ENCODE results near the gene COMMD3.

The COMMD3 gene

DNA sequence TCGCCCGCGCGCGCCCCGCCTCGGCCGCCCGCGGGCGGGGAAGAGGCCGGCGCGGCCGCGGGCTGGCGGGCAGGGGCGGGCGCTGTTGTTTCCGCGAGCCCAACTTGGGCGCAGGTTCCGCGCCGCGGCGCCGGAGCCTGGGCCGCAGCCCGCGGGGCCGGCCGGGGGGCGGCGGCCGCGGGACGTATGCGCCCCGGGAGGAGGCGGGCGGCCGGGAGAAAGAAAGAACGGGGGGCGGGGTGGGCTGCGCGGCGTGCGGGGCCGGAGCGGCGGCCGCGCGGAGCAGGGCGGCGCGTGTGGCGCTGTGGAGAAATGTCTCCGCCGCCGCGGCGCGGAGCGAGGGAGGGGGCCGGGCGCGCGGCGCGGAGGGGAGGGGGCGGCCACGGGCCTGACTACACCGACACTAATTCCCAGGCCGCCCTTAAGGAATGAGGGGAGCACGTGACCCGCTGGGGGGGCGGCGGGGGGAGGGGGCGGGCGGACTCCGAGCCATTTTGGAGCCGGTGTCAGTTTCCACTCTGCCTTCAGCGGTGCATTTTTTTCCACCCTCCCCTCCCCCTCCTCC lies 4.5 kb downstream of the COMMD3 start, which contains the start of gene BMI1:
Gene BMI1, plus strand, starts transcription at position 509 of the 565 bp plus-strand sequence. CDS start 5,351 bp downstream, outside the sequence.
- DNase-seq, result peak; percentile 45

DNA sequence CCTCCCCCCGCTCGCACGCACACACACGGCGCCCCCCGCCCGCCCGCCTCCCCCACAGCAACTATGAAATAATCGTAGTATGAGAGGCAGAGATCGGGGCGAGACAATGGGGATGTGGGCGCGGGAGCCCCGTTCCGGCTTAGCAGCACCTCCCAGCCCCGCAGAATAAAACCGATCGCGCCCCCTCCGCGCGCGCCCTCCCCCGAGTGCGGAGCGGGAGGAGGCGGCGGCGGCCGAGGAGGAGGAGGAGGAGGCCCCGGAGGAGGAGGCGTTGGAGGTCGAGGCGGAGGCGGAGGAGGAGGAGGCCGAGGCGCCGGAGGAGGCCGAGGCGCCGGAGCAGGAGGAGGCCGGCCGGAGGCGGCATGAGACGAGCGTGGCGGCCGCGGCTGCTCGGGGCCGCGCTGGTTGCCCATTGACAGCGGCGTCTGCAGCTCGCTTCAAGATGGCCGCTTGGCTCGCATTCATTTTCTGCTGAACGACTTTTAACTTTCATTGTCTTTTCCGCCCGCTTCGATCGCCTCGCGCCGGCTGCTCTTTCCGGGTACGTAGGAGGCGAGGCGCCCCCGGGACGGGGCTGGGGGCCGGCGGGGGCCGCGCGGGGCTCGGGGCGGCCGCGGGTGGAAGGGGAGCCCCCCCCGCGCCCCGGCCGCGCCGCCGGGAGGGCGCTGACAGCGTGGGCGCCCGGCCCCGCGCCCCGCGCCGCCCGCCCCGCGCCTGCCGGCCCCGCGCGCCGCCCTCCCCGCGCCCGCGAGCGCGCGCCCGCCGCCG lies 5.2 kb downstream of the COMMD3 start:
- DNase-seq, result peak; percentile 16

DNA sequence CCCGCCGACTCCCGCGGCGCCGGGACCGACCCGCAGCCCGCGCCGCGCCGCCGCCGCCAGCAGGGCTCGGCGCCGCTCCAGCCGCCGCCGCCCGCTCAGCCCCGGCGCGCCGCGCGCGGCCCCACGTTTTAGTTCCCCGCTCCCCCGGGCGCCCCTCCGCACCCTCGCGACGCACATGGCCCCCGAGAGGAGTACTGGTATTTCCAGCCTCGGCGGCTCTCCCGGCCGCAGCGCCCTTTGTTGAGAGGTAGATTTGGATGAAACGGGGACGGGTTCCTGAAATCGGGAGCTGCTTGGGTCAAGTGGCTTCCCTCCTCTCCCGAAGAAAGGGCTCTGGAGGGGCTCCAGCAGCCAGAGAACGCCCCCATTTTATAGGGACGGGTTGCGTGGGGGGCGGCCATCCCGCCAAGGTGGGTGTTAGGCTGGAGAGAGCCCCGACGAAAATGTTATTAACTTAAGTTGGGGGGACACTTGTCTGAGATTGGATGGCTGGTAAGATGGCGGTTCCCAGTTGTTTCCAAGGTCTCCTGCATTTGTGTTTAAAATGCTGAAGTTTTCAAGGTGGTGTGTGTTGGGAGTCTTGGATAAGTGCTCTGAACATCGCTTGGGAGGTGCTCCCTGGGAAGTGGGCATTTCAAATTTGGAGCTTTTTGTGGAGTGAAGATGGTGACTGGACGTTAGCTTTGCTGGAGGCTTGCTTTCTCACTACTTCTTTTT lies 5.9 kb downstream of the COMMD3 start:
- no peak for DNase-seq

DNA sequence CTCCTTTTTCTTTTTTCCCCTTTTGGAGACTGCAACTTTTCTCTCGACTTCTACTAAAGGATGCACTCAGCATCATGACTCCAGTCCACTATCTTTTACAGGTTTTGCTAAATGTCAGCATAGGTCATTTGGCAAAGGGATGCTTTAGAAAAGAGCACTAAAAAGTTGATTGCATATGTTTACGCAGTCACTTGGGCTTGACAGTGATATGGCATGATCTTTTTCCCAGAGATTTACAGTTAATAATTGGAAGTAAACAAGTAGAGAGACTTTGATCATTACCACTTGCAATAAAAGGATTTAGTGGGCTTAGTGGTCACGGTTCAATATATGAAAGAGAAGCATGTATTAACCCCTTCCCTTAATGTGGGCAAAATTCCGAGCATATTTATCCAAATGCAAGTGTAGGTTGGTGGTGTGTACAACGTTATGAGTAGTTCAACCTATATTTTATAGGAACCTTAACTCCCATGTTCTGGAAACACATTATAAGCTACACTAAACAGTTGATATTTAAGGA lies 6.5 kb downstream of the COMMD3 start:
- no peak for DNase-seq

DNA sequence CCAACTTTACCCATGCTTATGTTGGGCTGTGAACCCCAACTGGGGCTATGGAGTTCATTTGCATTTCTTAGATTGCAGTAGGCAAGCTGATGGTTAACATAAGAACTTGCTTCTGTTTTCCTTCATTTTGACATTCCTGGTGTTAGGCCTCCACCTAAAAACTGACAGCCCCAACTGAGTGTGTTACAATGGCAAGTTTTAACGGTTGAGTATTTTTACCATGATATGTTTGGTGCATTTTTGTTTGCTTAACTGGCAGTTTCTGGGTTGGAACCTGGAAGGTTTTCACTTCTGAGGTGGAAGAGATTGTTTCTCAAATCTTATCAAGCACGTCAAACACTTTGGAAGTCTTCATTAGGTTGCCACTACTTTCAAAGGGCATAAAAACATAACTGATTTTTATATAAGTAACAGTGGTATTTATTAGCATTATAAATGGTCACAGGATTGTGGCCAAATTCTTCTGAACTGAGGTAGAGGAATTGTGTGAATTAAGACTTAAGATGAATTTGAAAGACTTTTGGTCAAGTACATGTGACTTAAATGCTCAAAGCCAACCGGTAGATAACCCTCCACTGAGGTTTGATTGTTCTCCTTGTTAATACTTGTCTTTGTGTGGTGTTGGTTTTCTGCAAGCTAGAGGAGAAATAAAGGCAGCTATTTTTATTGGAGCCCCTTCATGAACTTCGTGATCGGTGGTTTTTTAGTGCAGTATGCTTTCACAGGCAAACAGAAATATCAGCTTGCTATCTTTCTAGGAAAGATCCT lies 7.5 kb downstream of the COMMD3 start:
- DNase-seq, result no peak

DNA sequence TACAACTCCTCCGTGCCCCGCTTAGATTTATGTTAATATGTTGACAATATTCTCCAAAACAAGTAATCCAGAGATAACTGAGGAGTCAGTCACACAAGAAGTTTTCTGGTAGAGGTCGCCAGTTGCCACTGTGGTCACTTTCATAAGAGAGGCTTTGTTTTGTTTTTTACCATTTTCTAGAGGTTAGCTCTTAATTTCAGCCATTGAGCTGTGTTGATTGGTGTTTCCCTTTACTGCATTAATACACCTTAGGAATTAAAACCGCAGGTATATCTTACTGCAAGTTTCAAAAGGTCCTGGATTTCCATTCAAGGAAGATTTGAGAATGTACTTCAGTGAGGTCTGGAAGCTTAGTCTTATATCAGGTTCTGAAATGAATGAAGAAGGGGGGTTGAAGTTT lies 8.2 kb downstream of the COMMD3 start:
- no peak for DNase-seq

DNA sequence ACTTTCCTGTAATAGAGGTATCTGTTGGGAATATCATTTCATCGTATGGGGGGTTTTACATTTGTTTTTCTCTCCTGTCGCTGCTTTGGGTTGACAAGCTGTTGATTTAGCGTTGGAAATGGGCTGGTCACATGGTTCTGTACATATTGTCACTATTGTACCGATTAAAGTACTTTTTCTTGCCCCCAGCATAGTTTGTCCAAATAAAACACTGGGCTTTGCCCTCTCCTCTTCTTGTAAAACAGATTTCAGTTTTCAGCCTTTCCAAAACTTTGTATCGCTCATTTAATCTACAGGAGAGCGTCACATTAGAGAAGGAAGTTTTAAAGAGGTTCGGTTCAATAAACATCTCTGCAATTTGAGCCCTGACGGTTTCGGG lies 8.7 kb downstream of the COMMD3 start:
- no peak for DNase-seq

DNA sequence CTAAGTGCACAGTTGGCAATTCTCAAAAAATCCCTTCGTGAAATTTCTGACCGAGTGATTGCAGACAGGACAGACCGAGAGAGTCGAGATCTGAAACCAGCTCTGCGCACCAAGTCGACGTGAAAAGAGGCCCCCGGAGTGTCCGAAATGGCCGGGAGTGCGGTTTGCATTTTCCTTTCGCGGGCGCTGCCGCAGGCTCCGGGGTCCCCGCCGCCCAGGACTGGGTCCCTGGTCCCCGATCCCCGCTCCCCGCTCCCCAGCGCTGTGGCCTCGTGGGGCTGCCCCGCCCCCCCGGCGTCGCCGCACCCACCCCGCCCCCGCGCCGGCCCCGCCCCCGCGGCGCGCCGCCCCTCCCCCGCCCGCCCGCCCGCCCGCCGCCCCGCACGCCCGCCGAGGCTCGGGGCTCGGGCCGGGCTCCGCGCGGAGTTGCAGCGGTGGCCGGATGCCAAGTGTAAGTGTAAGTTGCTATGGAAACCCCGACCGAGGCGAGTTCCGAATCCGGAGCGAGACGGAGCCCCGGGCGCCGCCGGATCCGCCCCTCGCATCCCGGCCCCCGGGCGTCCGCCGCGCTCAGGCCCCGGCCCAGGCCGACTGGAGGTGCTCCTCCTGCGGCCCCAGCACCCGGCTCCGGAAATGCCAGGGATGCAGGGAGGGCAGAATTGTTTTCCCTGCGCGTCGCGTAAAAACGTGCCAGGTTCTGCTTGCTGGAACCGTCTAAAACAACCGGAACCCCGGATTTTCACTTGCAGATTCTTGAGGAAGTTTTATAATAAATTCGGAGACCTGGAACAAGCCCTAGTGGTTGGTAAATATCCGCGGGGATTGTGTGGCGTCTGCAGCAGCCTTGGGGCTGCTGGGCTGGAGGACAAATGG lies 9.3 kb downstream of the COMMD3 start:
- DNase-seq, result peak; percentile 26

DNA sequence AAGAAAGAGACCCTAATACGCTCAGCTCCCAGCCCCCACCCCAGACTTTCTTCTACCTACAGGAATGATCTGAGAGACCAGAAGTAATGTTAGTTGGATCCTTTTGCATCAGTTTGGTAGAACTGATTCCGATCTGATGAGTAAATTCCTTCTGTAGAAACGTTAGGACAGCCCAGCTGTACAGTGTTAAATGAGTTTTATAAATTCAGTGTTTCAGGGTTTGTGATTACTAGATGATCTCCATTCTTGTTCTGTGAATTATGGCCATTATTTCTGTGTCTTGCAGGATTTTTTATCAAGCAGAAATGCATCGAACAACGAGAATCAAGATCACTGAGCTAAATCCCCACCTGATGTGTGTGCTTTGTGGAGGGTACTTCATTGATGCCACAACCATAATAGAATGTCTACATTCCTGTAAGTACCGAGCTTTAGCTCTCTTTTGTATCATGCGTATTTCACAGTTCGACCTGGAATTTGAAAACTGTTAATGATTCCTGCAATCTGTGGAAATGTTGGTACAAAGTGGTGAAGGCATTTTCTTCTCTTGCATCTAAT lies 10.0 kb downstream of the COMMD3 start:
- DNase-seq, result no peak

DNA sequence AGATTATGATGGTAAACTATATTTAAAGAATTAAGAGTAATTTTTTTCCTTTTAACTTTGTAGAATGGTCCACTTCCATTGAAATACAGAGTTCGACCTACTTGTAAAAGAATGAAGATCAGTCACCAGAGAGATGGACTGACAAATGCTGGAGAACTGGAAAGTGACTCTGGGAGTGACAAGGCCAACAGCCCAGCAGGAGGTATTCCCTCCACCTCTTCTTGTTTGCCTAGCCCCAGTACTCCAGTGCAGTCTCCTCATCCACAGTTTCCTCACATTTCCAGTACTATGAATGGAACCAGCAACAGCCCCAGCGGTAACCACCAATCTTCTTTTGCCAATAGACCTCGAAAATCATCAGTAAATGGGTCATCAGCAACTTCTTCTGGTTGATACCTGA lies 13.0 kb downstream of the COMMD3 start:
- no peak for DNase-seq

DNA sequence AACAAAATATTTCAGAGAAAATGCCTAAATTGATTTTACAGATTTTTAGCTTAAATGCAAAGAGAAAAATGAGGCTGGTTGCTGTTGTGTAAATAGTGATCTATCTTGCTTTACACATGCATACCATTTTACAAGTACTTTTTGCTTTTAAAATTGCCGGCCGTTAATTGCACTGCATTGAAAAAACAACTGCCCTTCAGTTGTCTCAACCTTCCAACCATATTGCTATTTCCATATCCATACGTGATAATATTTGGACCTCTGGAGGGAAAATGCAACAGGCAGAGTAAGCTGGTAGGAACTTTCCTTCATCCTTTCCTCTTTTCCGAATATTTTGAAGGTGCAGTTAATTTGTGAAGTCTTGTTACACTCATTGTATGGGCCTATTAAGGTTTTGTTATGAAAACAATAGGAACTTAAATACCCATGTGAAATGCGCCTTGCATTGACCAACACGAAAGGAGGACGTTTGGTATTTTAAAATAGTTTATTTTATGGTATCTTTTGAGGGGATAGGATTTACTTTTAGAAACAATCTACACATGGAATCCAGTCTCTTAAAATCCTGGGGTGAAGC lies 16.0 kb downstream of the COMMD3 start:
- no peak for DNase-seq

DNA sequence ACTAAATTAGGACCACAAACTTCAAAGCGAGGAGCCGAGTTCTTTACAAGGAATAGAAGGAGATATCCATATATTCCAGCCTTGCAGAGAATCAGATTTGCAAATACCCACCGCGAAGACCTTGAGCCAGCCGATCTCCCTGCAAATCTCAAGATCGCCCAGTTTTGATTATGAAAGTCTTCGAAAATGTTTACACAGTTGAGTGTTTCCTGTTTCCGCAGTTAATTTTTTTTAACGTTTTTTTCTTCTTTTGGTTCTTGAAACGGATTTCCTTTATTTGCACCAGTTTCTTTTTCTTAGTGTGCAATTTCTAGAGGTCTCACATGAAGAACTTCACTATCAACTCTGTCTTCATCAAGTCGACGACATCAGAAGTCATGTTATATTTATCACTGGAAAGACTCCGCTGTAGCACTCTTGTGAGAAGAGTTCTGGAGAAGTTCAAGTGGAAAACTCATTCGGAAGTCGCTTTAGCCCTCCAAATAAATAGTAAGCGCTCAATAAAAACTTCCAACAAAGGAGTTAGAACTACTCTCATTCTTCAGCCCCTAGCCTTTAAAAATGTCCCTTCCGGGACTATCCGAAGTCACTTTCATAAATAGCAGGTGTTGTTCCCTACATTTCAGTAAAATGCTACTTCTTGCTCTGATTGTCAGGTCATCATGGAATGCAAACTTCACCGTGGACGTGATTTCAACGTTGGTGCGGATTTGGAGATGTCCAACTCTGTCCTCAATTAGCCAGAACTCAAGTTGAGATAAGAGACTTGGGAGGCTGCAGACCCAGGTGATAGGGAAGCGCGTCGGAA lies 17.2 kb downstream of the COMMD3 start:
- no peak for DNase-seq

DNA sequence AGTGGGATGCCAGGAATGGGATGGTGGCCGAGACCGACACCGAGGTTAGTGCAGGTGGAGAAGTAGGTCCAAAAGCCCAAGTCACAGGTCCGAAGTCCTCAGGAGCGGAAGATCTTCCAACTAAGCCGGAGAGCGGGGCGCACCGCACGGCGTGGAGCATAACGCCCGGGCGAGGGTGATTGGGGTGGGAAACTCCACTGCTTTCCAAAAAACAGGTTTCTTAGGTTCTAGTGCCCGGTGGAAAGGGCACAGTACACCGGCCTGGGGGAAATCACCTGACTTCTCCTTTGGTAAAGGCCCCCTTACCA lies 17.7 kb downstream of the COMMD3 start:
- no peak for DNase-seq

DNA sequence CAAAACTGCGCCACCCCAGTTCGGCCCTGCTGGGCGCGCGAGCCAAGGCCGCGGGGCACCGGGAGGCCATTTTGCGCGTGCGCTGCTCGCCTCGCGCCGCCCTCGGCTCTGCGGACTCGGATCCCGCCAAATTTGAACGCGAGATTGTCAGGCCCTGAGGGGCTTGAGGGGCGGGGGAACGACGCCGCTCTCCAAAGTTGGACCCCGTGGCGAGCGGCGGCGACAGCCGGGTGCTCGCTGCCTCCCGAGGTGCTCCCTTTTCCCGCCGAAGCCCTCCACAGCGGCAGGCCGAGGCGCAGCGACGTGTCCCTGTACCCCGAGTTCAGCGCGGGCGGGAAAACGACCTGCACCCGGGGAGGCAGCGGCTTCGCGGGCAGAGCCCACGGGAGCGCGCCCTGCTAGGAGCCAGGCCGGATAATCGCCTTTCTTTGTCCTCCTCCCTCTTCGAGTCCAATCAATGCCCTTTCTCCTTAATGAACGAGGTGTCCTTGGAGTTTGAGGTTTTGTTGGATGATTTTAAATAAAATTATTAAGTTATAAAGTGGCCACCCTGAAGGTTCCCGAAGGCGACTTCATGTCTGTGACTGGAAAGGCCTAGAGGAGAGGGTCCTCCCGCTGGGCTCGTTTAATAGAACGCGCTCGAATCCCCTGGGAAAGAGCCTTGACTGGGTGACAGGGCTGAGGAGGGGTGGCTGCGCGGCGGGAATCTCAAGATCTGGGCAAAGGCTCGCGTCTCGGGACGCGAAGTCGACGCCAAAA lies 18.4 kb downstream of the COMMD3 start:
- DNase-seq, result no peak

DNA sequence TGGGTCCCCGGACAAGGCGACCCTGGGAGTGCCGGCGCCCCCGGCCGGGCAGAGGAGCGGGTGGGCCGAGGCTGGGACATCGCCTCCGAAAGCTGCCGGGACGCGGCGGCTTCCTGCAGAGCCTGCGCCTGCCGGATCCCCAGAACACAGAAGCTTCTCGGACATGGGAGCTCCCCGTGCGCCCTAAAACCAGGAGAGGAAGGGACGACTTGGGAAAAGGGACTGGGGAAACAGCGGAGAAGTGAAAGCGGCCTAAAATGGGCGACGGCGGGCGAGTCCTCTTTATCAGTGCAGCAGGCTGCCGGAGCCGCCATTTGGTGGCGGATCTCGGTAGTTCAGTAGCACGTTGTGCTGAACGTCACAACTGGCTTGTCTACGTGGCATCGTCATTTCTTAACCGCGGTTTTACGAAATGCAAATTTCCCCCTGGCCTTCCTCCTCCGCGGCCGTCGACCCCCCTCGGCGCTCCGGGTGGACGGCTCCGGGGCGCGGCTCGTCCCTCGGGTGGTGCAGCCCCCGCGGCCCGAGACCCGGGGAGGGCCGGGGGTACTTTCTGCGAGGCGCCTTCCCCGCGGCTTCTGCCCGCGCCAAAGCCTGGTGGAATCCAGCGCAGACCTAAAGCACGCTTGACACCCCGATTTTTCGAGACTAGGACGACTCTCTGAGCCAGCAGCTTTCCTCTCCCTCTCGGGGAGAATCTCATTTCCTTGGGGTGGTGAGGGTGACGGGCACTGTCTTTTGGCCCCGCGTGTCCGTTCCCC lies 19.2 kb downstream of the COMMD3 start:
- no peak for DNase-seq

DNA sequence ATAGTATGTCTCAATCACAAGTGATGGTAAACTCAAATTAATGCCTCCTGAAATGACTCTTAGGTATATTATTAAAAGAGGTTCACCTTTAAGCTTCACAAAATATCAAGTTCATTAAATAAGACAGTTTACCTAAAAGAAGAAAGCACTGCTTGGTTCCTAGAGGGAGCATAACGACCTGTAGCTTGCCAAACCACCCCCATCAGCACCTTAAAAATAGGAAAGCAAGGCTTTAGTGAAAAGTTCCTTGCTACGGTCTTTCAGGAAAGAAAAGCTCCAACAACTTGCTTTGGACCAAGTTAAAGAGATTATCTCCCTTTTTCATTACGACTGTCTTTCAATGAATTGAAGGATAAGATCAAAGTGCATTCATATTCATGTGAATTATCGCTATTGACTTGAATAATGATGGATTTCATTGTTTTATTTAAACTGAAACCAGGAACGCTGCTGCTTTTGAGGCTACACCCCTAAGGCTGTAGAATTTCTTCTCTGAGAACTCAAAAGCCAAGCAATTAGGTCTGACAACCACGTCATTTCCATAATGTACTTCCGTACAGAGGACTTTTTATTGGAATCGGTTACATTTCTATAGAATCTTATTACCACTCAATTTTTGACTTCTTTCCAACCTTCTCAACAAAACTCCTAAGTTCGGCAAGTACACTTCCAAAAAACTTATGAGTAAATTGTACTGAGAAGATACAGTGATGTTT lies 22.2 kb downstream of the COMMD3 start:
- DNase-seq, result no peak

DNA sequence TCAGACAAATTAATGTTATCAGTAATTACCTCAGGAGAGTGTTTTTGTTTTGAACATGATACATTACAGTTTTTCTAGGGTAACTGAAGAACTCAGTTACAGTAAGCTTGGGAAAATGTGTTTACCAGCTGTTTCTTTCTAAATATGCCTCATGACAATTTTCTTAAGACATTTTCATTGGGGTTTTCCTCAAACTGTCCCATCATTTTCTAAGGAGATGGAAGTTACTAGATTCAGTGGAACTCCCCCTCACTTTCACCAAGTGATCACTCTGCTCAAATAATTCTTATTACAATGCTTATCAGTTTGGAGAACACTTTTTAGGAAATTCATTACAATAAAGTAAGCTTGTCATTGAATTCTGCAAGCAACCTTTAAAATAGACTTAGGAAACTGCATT lies 22.7 kb downstream of the COMMD3 start:
- no peak for DNase-seq

DNA sequence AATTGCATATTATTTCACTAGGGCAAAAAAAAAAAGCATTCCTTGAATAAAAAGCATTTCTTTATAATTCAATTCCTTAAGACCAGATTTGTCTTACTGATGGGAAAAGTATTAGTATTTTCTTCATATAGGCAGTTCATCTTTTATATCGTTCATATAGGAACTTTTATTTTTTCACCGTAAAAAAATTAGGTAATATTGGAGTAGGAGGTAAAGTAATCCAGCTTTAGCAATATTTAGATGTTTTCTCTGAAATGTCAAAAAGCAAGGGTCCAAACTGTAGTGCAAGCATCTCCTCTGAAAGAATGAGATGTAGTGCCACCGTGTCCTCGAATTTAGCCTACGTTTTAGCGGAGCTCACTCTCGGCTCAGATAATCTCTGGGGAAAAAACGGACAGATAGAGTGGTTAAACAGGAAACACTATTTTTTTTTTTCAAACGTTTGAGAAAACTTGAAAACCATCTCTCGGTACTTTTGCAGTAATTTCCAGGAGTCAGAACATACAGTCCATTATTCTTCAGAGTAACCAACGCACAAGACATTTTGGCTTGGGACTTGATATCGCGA lies 23.7 kb downstream of the COMMD3 start:
- DNase-seq, result peak; percentile 51
